Endothelial cell (in vitro differentiated cells): ENCODE measurements around the gene RELL2. TPM values are rescaled to one million over a fixed set of nuclear protein-coding genes. Genes with fewer than 3 reads are reported as not detected.
A peak's percentile ranks its signal among the peaks of the same experiment; 100 is the strongest.

ENCODE experiments used
- DNase-seq: peaks from one replicate; pipeline ENCODE4 v3.0.0; 2021; ENCODE audit warnings: low spot score
- H3K27ac Mint-ChIP-seq: one replicate; pipeline ENCODE4 v1.8.0; 2021; ENCODE audit warnings: mixed read lengths, inconsistent platforms; ENCODE audit not compliant: unreplicated experiment
- H3K27me3 Mint-ChIP-seq: one replicate; pipeline ENCODE4 v1.8.0; 2021; ENCODE audit warnings: mild to moderate bottlenecking, moderate library complexity, mixed read lengths, inconsistent platforms; ENCODE audit not compliant: unreplicated experiment
- H3K36me3 Mint-ChIP-seq: one replicate; pipeline ENCODE4 v1.8.0; 2021; ENCODE audit warnings: mild to moderate bottlenecking, low read depth, mixed read lengths, inconsistent platforms; ENCODE audit not compliant: unreplicated experiment
- H3K4me1 Mint-ChIP-seq: one replicate; pipeline ENCODE4 v1.8.0; 2021; ENCODE audit warnings: mild to moderate bottlenecking, mixed read lengths, inconsistent platforms; ENCODE audit not compliant: unreplicated experiment
- H3K4me3 Mint-ChIP-seq: one replicate; pipeline ENCODE4 v1.8.0; 2021; ENCODE audit warnings: mild to moderate bottlenecking, mixed read lengths, inconsistent platforms; ENCODE audit not compliant: unreplicated experiment
- H3K9me3 Mint-ChIP-seq: one replicate; pipeline ENCODE4 v1.8.0; 2021; ENCODE audit warnings: mixed read lengths, inconsistent platforms; ENCODE audit not compliant: unreplicated experiment
- CTCF ChIP-seq: fragments of 200-600 bp; sonication (generic); IDR thresholded peaks from one replicate; pipeline ENCODE4 v1.5.0; 2021; ENCODE audit warnings: antibody characterized with exemption; ENCODE audit not compliant: unreplicated experiment
- total RNA-seq: library from RNA; stranded (reverse); fragmentation: NEBNext Ultra II Directional; extraction: Animal tissue kit (Norgen Biotek cat#: 25700); gene quantifications from one replicate; pipeline ENCODE4 v1.2.1, GENCODE V29; 2021; ENCODE audit not compliant: unreplicated experiment

RELL2 gene
- total RNA-seq, 1 donor from 2014 or later, result 17.4 TPM

- H3K4me3 Mint-ChIP-seq, result peak overlapping the region; percentile 67
- no peak for DNase-seq
- H3K27ac Mint-ChIP-seq, result peak overlapping the region; percentile 72
- TF ChIP-seq CTCF, result no peak
- peaks cover 5% of the 10 kb centered on the region for H3K27me3 Mint-ChIP-seq
- peaks cover 46% of the 10 kb centered on the region for H3K4me1 Mint-ChIP-seq
- no peaks in the 10 kb centered on the region for H3K9me3 Mint-ChIP-seq
- H3K36me3 Mint-ChIP-seq, result peaks cover 17% of the 10 kb centered on the region
Observed at GRCh38 chr5:141640698-141641097, 3.9 kb downstream of the RELL2 start.

- peak overlapping the region; percentile 36 for H3K27ac Mint-ChIP-seq
- DNase-seq, result no peak
- H3K4me3 Mint-ChIP-seq, result peak overlapping the region; percentile 32
- peaks cover 39% of the 10 kb centered on the region for H3K4me1 Mint-ChIP-seq
- peaks cover 25% of the 10 kb centered on the region for H3K36me3 Mint-ChIP-seq
- no peaks in the 10 kb centered on the region for H3K9me3 Mint-ChIP-seq
- peaks cover 3% of the 10 kb centered on the region for H3K27me3 Mint-ChIP-seq
- TF ChIP-seq CTCF, result no peak
Observed at GRCh38 chr5:141641634-141642267, 5.0 kb downstream of the RELL2 start.

GRCh38 chr5:141646026-141646425, 9.2 kb downstream of the RELL2 start:
- no peaks in the 10 kb centered on the region for H3K9me3 Mint-ChIP-seq
- peaks cover 8% of the 10 kb centered on the region for H3K27me3 Mint-ChIP-seq
- peaks cover 22% of the 10 kb centered on the region for H3K4me1 Mint-ChIP-seq
- H3K4me3 Mint-ChIP-seq, result peak overlapping the region; percentile 37
- peaks cover 45% of the 10 kb centered on the region for H3K36me3 Mint-ChIP-seq
- H3K27ac Mint-ChIP-seq, result no peak overlapping the region
- DNase-seq, result no peak
- no peak for TF ChIP-seq CTCF

GRCh38 chr5:141647242-141647641, 10.4 kb downstream of the RELL2 start:
- no peak overlapping the region for H3K4me3 Mint-ChIP-seq
- no peaks in the 10 kb centered on the region for H3K9me3 Mint-ChIP-seq
- TF ChIP-seq CTCF, result no peak
- peaks cover 19% of the 10 kb centered on the region for H3K4me1 Mint-ChIP-seq
- H3K27me3 Mint-ChIP-seq, result peaks cover 8% of the 10 kb centered on the region
- peaks cover 42% of the 10 kb centered on the region for H3K36me3 Mint-ChIP-seq
- no peak for DNase-seq
- H3K27ac Mint-ChIP-seq, result no peak overlapping the region

GRCh38 chr5:141647851-141648250, 11.1 kb downstream of the RELL2 start:
- Mint-ChIP-seq H3K9me3 (no peaks in the 10 kb centered on the region), H3K36me3 (peaks cover 43% of the 10 kb centered on the region), H3K27me3 (peaks cover 7% of the 10 kb centered on the region), H3K4me1 (peaks cover 19% of the 10 kb centered on the region), H3K4me3 (peak overlapping the region; percentile 12), H3K27ac (no peak overlapping the region)
- no peak for TF ChIP-seq CTCF
- DNase-seq, result no peak
